ENCODE results near the gene VIL1. TPM values are rescaled to one million over a fixed set of nuclear protein-coding genes. Genes with fewer than 3 reads are reported as not detected.

VIL1 gene
- total and polyA plus RNA-seq, 12 donors, result 0.09 to 4.5 (median 0.43) TPM; not detected in 6

- H3K4me3 ChIP-seq, result no peak overlapping the region
- no peak for TF ChIP-seq POLR2A (IDR thresholded peaks at IDR 0.05)
- no peak for TF ChIP-seq CTCF (IDR thresholded peaks at IDR 0.05)
- peaks cover 0 to 23% of the 10 kb centered on the region in 2 donors for H3K36me3 ChIP-seq (replicated peaks in 1 of 2)
- no peak overlapping the region for H3K27ac ChIP-seq
- DNase-seq, result no peak
- intact Hi-C loops (cut with DNase I), result no loop called here
- H3K27me3 ChIP-seq, result no peaks in the 10 kb centered on the region
- H3K4me1 ChIP-seq (replicated peaks in 1 of 2), result no peaks in the 10 kb centered on the region
- no peaks in the 10 kb centered on the region for H3K9me3 ChIP-seq (replicated peaks in 1 of 3)
- WGBS, 4 donors, result 78 to 96% (median 89%) methylated on average over 1 of the region's 1 CpG
These were observed 33.2 kb downstream of the VIL1 start for GRCh38 chr2:218452079-218452478.

DNA sequence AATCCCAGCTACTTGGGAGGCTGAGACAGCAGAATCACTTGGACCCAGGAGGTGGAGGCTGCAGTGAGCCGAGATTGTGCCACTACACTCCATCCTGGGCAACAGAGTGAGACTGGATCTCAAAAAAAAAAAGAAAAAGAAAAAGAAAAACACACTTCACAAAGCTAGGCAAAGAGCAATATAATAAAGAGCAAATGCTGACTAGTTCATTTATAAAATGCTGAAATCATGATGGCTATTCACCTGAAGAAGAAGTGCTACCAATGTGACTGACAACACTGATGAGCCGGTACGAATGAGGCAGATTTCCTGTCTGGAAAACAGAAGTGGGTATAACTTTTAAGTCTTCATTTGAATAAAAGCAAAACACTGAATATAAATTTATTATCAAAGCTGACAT, 37.9 kb downstream of the VIL1 start:
- intact Hi-C loops (cut with DNase I), result loop anchor here in 1 of 2 donors (5.0 kb wide), 1 partner anchor 40 kb away; the partner anchor contains the start of gene VIL1
- Histone ChIP-seq H3K27me3 (no peaks in the 10 kb centered on the region), H3K4me3 (no peak overlapping the region), H3K4me1 (replicated peaks in 1 of 2) (no peaks in the 10 kb centered on the region), H3K36me3 (replicated peaks in 1 of 2) (peaks cover 0 to 34% of the 10 kb centered on the region in 2 donors), H3K9me3 (replicated peaks in 1 of 3) (no peaks in the 10 kb centered on the region), H3K27ac (no peak overlapping the region)
- 87 to 93% (median 91%) methylated on average over 3 of the region's 3 CpGs for WGBS, 4 donors
- TF ChIP-seq CTCF (IDR thresholded peaks at IDR 0.05), result no peak
- no peak for TF ChIP-seq POLR2A (IDR thresholded peaks at IDR 0.05)
- DNase-seq, result no peak

- no peak overlapping the region for H3K4me3 ChIP-seq
- H3K27ac ChIP-seq, result no peak overlapping the region
- peaks cover 0 to 34% of the 10 kb centered on the region in 2 donors for H3K36me3 ChIP-seq (replicated peaks in 1 of 2)
- no peaks in the 10 kb centered on the region for H3K27me3 ChIP-seq
- WGBS, 4 donors, result 67 to 100% (median 90%) methylated on average over 1 of the region's 1 CpG
- intact Hi-C loops (cut with DNase I), result loop anchor here in 1 of 2 donors (5.0 kb wide), 1 partner anchor 41 kb away; the partner anchor contains the start of gene VIL1
- no peaks in the 10 kb centered on the region for H3K9me3 ChIP-seq (replicated peaks in 1 of 3)
- TF ChIP-seq CTCF (IDR thresholded peaks at IDR 0.05) (no peak), POLR2A (IDR thresholded peaks at IDR 0.05) (no peak)
- no peak for DNase-seq
- H3K4me1 ChIP-seq (replicated peaks in 1 of 2), result no peaks in the 10 kb centered on the region
These were observed 39.7 kb downstream of the VIL1 start for GRCh38 chr2:218458598-218458997.

DNA sequence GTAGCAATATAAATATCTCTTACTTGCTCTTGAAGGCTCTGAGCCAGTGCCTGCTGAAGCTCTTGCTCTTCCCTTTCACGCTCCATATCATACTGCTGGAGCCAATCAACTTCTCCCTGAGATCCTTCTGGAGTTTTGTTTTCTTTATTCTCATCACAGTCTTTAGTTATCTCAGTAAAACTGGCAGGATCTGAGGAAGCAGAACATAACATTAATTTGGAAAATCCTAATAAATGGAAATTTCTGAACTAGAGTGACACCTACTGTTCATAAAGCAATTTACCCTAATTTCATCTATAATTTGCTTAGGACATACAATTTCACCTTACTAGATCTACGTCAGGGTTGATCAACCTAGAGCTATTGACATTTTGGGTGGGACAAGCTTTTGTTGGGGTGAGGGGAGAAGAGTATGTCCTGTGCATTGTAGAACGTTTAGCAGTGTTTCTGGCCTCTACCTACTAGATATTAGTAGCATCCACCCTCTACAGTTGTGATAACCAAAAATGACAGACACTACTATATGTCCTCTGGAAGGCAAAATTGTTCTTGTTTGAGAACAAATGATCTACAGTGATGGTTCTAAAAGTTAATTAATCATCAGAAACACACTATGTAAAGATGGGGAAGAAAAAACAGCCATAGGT, 47.2 kb downstream of the VIL1 start:
- DNase-seq, result no peak
- Histone ChIP-seq H3K4me1 (replicated peaks in 1 of 2) (peaks cover 7% of the 10 kb centered on the region in 2 donors), H3K27me3 (no peaks in the 10 kb centered on the region), H3K27ac (no peak overlapping the region), H3K36me3 (replicated peaks in 1 of 2) (peaks cover 0 to under 1% of the 10 kb centered on the region in 2 donors), H3K4me3 (no peak overlapping the region), H3K9me3 (replicated peaks in 1 of 3) (no peaks in the 10 kb centered on the region)
- 24 to 36% (median 27%) methylated on average over 3 of the region's 3 CpGs for WGBS, 4 donors
- intact Hi-C loops (cut with DNase I), result loop anchor here (5.0 to 10.0 kb wide), 2 partner anchors 64 to 161 kb away; no protein-coding TSS in a partner anchor
- no peak for TF ChIP-seq POLR2A (IDR thresholded peaks at IDR 0.05)
- peak; percentile 23 to 65 (median 47) for TF ChIP-seq CTCF (IDR thresholded peaks at IDR 0.05)

All from adrenal gland (tissue), 12 donors.